GM10248 (cell line): Measurements from ENCODE around the gene FUT8.
"Not testable (repeated sequence)": the region's sequence is repeated elsewhere in the genome, so short reads cannot be mapped to it uniquely, and the experiment has no call there.

Experiments
- CTCF ChIA-PET: fragments of 300-600 bp; sonication (Branson Sonifier 250); formaldehyde crosslinking; extraction: SDS; loops from one replicate; lab custom pipeline; 2021; ENCODE audit warnings: antibody characterized with exemption; lab: Yijun Ruan, JAX
- POLR2A ChIA-PET: fragments of 350-650 bp; sonication (Branson Sonifier 250); formaldehyde crosslinking; extraction: SDS; loops from one replicate; lab custom pipeline; 2020; ENCODE audit warnings: antibody characterized with exemption; lab: Yijun Ruan, JAX
- DNase-seq: peaks from one replicate; pipeline ENCODE4 v3.0.0; 2012; ENCODE audit errors: extremely low spot score
- TF ChIP-seq, protein P1 (sequence below): IDR thresholded peaks from 2 replicates; pipeline ENCODE4 v1.5.1; 2012; ENCODE audit warnings: mild to moderate bottlenecking, low read depth; ENCODE audit errors: extremely low read depth, missing control alignments, control extremely low read depth

Gene FUT8

GRCh38 chr14:65453807-65454480, 41.4 kb downstream of the FUT8 start:
- ChIA-PET POLR2A (interaction anchor here (0.6 kb wide), 1 partner anchor 169 kb away, joined by 4 read pairs; no protein-coding TSS in a partner anchor), CTCF (no interaction called here)
- no peak for DNase-seq
- TF ChIP-seq, protein P1, sequence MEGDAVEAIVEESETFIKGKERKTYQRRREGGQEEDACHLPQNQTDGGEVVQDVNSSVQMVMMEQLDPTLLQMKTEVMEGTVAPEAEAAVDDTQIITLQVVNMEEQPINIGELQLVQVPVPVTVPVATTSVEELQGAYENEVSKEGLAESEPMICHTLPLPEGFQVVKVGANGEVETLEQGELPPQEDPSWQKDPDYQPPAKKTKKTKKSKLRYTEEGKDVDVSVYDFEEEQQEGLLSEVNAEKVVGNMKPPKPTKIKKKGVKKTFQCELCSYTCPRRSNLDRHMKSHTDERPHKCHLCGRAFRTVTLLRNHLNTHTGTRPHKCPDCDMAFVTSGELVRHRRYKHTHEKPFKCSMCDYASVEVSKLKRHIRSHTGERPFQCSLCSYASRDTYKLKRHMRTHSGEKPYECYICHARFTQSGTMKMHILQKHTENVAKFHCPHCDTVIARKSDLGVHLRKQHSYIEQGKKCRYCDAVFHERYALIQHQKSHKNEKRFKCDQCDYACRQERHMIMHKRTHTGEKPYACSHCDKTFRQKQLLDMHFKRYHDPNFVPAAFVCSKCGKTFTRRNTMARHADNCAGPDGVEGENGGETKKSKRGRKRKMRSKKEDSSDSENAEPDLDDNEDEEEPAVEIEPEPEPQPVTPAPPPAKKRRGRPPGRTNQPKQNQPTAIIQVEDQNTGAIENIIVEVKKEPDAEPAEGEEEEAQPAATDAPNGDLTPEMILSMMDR = no peak

GRCh38 chr14:65456247-65456646, 43.7 kb downstream of the FUT8 start:
- ChIA-PET POLR2A (no interaction called here), CTCF (no interaction called here)
- DNase-seq = no peak
- TF ChIP-seq, protein P1 = no peak

- TF ChIP-seq, protein P1 = no peak
- CTCF ChIA-PET = interaction anchor here (1.1 to 2.1 kb wide), 10 partner anchors 17 to 363 kb away, joined by 3 to 8 read pairs (median 4); no protein-coding TSS in a partner anchor
- DNase-seq = no peak
- POLR2A ChIA-PET = no interaction called here
Observed at GRCh38 chr14:65461730-65462129, 49.2 kb downstream of the FUT8 start.

DNA sequence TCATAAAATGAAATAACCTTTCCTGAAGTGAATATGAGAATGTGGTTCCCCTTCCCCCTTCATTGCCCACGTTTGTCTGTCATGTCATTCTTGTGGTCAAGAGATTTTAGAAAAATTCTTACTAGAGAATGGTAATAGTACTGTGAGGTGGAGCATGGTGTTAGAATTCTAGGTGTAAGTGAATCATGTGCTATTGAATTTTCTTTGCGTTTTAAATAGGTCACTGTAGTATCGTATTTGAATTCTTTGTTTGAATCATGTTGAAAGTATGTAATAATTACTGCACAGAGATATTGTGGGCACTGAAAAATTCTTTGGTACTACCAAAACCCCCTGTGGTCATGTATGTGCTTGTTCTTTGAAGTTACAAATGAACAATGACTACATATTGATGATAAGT, 49.9 kb downstream of the FUT8 start:
- CTCF ChIA-PET = interaction anchor here (1.1 to 1.2 kb wide), 2 partner anchors 297 to 362 kb away, joined by 3 read pairs; no protein-coding TSS in a partner anchor
- TF ChIP-seq, protein P1 = no peak
- POLR2A ChIA-PET = no interaction called here
- DNase-seq = peak; percentile 55

DNA sequence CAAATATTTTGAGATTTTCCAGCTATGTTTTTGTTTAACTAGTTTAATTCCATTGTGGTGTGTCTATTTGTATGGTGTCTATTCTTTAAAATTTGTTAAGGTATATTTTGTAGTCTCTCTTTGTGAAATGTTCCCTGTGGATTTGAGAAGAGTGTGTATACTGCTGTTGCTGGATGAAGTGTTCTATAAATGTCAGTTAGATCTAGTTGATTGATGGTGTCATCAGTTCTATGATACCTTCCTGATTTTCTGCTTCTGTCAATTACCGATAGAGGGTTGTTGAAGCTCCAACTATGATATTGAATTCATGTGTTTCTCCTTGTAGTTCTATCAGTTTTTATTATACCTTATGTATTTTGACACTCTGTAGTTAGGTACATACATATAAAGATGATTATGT, 53.1 kb downstream of the FUT8 start:
- ChIA-PET POLR2A (no interaction called here), CTCF (interaction anchor here (1.7 kb wide), 1 partner anchor 11 kb away, joined by 15 read pairs; no protein-coding TSS in a partner anchor)
- no peak for DNase-seq
- TF ChIP-seq, protein P1 = no peak

DNA sequence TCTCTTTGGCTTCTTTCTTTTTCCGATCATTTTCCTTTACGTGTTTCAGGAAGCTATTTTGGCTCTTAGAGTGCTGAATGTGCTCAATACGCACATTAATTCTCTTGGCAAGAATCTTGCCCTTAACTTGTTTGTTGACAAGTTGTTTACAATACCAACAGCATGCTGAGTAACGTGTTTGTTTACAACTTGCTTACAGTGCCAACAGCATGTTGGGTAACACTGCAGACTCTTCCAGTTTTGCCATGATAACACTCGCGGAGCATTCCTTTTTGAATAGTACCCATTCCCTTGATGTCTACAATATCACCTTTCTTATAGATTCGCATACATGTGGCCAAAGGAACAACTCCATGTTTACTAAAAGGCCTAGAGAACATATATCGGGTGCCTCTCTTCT, 55.4 kb downstream of the FUT8 start:
- POLR2A ChIA-PET, CTCF ChIA-PET, DNase-seq: not testable (repeated sequence)

GRCh38 chr14:65469903-65470302, 57.4 kb downstream of the FUT8 start:
- no peak for DNase-seq
- ChIA-PET POLR2A (no interaction called here), CTCF (interaction anchor here (1.5 kb wide), 1 partner anchor 30 kb away, joined by 3 read pairs; no protein-coding TSS in a partner anchor)
- TF ChIP-seq, protein P1 = no peak
